Activated CD4-positive, alpha-beta T cell treated with anti-CD3 and anti-CD28 coated beads, Interleukin-2, amount 50 U/mL, for 1 hour (primary cell): ENCODE results near the gene FGF12.

Source experiments
- DNase-seq: peaks from one replicate; pipeline ENCODE4 v3.0.0-alpha.2; 2020

The FGF12 gene

GRCh38 chr3:192487033-192487432, 240.3 kb downstream of the FGF12 start:
- DNase-seq, result no peak

DNA sequence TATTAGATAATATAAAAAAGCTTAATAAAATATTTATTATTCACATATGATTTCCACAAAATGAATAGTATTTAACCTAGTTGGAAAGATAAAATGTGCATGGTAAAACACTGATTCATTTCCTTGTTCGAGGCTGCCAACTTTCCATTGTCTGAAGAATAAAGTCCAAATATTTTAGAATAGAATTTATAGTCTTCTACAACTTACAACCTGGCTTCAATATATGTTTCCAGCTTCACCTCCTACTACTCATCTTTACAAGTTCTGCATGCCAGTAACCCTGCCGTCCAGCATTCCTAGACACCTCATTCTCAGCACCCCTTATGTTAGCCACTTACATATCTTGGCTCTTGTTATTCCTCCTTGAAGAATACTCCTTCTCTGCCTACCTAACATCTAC, 244.5 kb downstream of the FGF12 start:
- no peak for DNase-seq

DNA sequence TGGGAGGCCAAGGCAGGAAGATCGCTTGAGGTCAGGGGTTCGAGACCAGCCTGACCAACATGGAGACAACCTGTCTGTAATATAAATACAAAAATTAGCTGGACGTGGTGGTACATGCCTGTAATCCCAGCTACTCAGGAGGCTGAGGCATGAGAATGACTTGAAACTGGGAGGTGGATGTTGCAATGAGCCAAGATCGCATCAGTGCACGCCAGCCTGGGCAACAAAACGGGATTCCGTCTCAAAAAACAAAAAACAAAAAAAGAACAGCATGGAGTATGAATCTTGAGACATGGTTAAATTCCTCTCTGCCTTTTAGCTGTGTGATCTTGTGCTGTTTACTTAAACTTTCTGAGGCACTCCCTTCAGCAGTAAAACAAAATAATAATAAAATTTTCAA, 244.9 kb downstream of the FGF12 start:
- DNase-seq, result no peak

- DNase-seq, result no peak
Observed at GRCh38 chr3:192481638-192482037, 245.7 kb downstream of the FGF12 start.

- DNase-seq, result peak; percentile 33
Observed at GRCh38 chr3:192467230-192468140, 259.9 kb downstream of the FGF12 start.

GRCh38 chr3:192449036-192449435, 278.3 kb downstream of the FGF12 start:
- no peak for DNase-seq

DNA sequence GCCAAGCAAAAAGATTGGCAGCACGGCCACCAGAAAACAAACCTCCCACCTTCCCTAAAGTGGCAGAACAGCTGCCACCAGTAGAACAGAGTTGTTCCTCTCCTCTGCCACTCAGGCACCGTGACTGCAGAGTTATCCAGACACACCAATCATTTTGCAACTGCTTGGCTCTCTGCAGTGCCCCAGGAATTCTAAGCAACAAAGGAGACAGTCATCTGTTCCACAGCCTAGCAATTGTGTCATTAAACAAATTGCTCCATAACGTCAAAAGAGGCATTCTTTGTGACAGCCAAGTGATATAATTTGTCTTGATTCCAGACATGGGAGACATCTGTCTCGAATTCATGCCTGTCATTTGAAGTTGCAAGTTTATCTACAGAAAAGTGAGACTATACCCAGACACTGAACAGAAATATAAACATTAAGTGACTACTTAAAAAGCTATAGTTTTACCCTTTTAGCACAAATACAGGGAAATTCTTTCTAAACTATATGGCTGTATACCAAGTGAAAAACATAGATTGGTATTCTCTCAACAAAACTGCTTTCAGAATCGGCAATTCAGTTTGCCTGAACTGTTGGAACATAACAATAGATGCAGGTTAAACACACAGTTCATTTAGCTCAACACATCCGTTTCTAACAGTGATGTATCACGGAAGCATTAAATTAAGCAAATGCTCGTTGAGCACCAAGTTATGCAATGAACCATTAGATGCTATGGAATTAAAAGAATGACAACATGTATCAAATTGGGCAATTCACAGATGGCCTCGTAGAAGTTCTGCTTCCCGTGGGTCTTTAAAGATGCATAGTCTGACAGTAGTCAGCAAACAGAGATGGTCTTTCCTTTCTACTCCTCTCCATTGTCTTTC, 281.3 kb downstream of the FGF12 start:
- no peak for DNase-seq

DNA sequence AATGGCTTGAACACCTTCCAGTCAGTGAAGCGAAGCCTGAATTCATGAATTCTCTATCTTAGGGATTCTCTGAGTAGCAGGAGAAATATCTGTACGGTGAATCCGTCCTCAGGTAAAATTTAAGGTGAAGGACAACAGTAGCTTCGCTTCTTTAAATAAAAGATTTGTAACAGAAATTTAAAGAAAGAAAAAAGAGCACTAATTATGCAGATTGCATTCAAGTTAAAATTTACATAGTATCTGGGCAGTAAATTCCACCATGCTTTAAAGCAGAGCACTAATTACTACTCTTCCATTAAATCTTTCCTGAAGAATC, 282.6 kb downstream of the FGF12 start:
- DNase-seq, result no peak

GRCh38 chr3:192444096-192444790, 283.1 kb downstream of the FGF12 start:
- DNase-seq, result peak; percentile 30

GRCh38 chr3:192435241-192435640, 292.1 kb downstream of the FGF12 start:
- no peak for DNase-seq

- no peak for DNase-seq
Observed at GRCh38 chr3:192434186-192434585, 293.2 kb downstream of the FGF12 start.

DNA sequence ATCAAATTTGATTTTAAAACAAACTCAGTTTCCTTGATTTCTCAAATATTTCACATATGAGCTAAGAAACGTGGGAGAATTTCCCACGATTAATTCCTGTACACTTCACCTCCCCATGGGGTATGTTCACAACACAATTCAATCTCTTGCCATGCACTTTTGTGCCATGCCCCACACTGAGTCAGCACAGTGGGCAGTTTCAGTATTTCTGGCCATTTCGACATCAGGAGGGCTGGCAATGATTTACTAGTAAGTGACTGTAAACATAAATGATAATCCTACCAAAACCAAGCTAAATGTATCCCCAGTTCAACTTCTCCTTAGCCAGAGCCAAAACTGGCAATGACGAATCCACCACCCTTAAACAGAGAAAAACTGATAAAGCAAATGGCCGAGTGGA, 293.6 kb downstream of the FGF12 start:
- no peak for DNase-seq

DNA sequence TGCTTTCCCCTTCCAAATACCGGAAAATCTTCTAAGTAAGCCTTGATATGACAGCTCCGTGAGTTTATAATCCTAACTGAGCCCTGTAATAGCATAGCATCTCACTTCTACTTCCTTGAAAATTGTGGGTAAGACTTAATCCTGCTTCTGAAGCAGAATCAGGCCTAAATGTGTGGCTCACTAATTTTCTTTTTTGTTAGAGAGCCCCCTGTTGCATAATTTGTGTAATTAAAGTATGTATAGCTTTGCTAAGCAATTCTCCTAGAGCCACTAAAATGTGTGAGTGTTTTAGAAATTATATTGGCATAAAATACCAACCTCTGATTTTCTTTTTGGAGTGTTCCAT, 304.4 kb downstream of the FGF12 start:
- no peak for DNase-seq

- no peak for DNase-seq
Observed at GRCh38 chr3:192422321-192422996, 304.9 kb downstream of the FGF12 start.

GRCh38 chr3:192419312-192419711, 308.0 kb downstream of the FGF12 start:
- DNase-seq, result no peak

DNA sequence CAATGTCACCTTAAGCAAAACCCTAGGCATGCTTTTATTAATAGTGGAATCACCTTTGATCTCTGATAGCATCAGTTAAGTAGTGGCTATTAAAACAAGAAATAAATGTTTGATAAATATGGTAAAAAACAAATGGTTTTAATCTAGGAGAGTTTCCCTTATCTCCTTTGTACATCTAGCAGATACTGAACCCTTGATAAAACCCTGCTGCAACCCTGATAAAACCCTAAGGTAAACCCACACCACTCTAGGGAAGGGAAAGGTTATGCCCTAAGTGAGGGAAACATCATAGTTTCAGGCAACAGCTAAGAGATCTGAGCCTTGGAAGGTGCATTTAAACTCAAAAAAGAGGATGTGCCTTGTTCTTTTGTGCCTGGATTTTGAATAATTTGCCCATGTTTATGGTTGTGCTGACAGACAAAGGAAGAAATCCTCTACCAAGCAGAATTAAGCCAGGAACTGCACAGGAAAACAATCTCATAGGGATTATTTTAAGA, 309.7 kb downstream of the FGF12 start:
- DNase-seq, result no peak

GRCh38 chr3:192417017-192417416, 310.3 kb downstream of the FGF12 start:
- DNase-seq, result no peak

DNA sequence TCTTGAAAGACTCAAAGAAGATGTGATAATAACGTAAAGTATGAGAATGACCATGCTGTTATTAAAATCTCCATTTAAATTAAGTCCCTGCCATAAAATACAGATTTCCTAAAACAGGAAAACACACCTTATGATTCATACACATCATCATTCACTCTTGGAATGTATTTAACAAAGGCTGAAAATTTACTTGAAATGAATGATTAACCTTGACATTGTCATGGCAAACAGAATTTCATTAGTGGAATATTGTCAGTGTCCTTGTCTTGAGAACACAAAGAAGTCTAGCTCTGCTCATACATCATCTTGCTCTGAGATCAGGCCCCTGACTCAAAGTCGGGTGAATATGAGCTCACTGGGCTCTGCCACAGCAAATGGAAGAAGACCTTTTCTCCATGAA, 313.9 kb downstream of the FGF12 start:
- no peak for DNase-seq

- no peak for DNase-seq
Observed at GRCh38 chr3:192410684-192410960, 316.7 kb downstream of the FGF12 start.

GRCh38 chr3:192409838-192410683, 317.3 kb downstream of the FGF12 start:
- DNase-seq, result no peak

GRCh38 chr3:192409201-192409837, 318.0 kb downstream of the FGF12 start:
- DNase-seq, result no peak
